Measurements from ENCODE around the gene BMP8B.
"Not testable (repeated sequence)": the region's sequence is repeated elsewhere in the genome, so short reads cannot be mapped to it uniquely, and the experiment has no call there.

The BMP8B gene

GRCh38 chr1:39788758-39789570 is at the start of gene BMP8B:
TSS of gene BMP8B (minus strand) at chr1:39788865. CDS start at chr1:39788485, 380 bp downstream.
- DNase-seq (ENCODE audit: low read depth): peak; percentile 49

GRCh38 chr1:39836595-39837110 is 48.0 kb upstream of the BMP8B start:
- DNase-seq (ENCODE audit: low read depth): no peak

- no peak for DNase-seq (ENCODE audit: low read depth)
These were observed 47.4 kb upstream of the BMP8B start for GRCh38 chr1:39835935-39836594.

GRCh38 chr1:39835110-39835509 is 46.4 kb upstream of the BMP8B start:
- no peak for DNase-seq (ENCODE audit: low read depth)

- no peak for DNase-seq (ENCODE audit: low read depth)
These were observed 45.1 kb upstream of the BMP8B start for GRCh38 chr1:39833621-39834385.

GRCh38 chr1:39833121-39833520 is 44.5 kb upstream of the BMP8B start:
- DNase-seq (ENCODE audit: low read depth): no peak

- DNase-seq (ENCODE audit: low read depth): no peak
These were observed 43.6 kb upstream of the BMP8B start for GRCh38 chr1:39832294-39832693.

GRCh38 chr1:39829791-39830533 is 41.3 kb upstream of the BMP8B start:
- no peak for DNase-seq (ENCODE audit: low read depth)

- no peak for DNase-seq (ENCODE audit: low read depth)
These were observed 40.1 kb upstream of the BMP8B start for GRCh38 chr1:39828734-39829133.

- not testable (repeated sequence) for DNase-seq (ENCODE audit: low read depth)
These were observed 39.6 kb upstream of the BMP8B start for GRCh38 chr1:39828255-39828654.

GRCh38 chr1:39827201-39827600 is 38.5 kb upstream of the BMP8B start:
- DNase-seq (ENCODE audit: low read depth): no peak

GRCh38 chr1:39826583-39826982 is 37.9 kb upstream of the BMP8B start:
- DNase-seq (ENCODE audit: low read depth): no peak

GRCh38 chr1:39825432-39825941 is 36.8 kb upstream of the BMP8B start:
- no peak for DNase-seq (ENCODE audit: low read depth)

- not testable (repeated sequence) for DNase-seq (ENCODE audit: low read depth)
These were observed 34.8 kb upstream of the BMP8B start for GRCh38 chr1:39823450-39823849.

GRCh38 chr1:39822146-39822545 is 33.5 kb upstream of the BMP8B start:
- no peak for DNase-seq (ENCODE audit: low read depth)

- DNase-seq (ENCODE audit: low read depth): no peak
These were observed 30.6 kb upstream of the BMP8B start for GRCh38 chr1:39819091-39819812.

GRCh38 chr1:39818482-39818881 is 29.8 kb upstream of the BMP8B start:
- DNase-seq (ENCODE audit: low read depth): no peak

- DNase-seq (ENCODE audit: low read depth): peak; percentile 41
These were observed 28.6 kb upstream of the BMP8B start for GRCh38 chr1:39817091-39817932.

- peak; percentile 15 for DNase-seq (ENCODE audit: low read depth)
These were observed 27.9 kb upstream of the BMP8B start for GRCh38 chr1:39816415-39817090.
